GM18868 (cell line): ENCODE data around the gene LCN15.
"Not testable (repeated sequence)": the region's sequence is repeated elsewhere in the genome, so short reads cannot be mapped to it uniquely, and the experiment has no call there.

ENCODE experiments used
- ATAC-seq: cut with Tn5 transposase; IDR thresholded peaks from one replicate; pipeline ENCODE4 v1.9.1; 2021; ENCODE audit warnings: mild to moderate bottlenecking, moderate library complexity; ENCODE audit not compliant: unreplicated experiment

Gene LCN15

GRCh38 chr9:136794281-136794999, 30.1 kb upstream of the LCN15 start:
- no peak for ATAC-seq

- no peak for ATAC-seq
Measured at GRCh38 chr9:136793086-136793946, 29.0 kb upstream of the LCN15 start.

GRCh38 chr9:136792321-136793085, 28.2 kb upstream of the LCN15 start:
- ATAC-seq: no peak

- no peak for ATAC-seq
Measured at GRCh38 chr9:136791516-136792276, 27.4 kb upstream of the LCN15 start.

GRCh38 chr9:136790640-136791515, 26.6 kb upstream of the LCN15 start, which contains the start of gene TMEM141:
Gene TMEM141 (plus strand): TSS chr9:136791344. CDS start chr9:136791371, 27 bp downstream.
- ATAC-seq: peak; percentile 85

GRCh38 chr9:136789523-136789937, 25.2 kb upstream of the LCN15 start:
- no peak for ATAC-seq

GRCh38 chr9:136788644-136789522, 24.6 kb upstream of the LCN15 start:
- ATAC-seq: not testable (repeated sequence)

GRCh38 chr9:136787690-136788400, 23.5 kb upstream of the LCN15 start:
- no peak for ATAC-seq

GRCh38 chr9:136786983-136787382, 22.7 kb upstream of the LCN15 start:
- not testable (repeated sequence) for ATAC-seq

- ATAC-seq: no peak
Measured at GRCh38 chr9:136786451-136786850, 22.1 kb upstream of the LCN15 start.

GRCh38 chr9:136785565-136786355, 21.4 kb upstream of the LCN15 start:
- ATAC-seq: not testable (repeated sequence)

GRCh38 chr9:136784997-136785361, 20.7 kb upstream of the LCN15 start:
- ATAC-seq: no peak

GRCh38 chr9:136784249-136784996, 20.1 kb upstream of the LCN15 start:
- no peak for ATAC-seq

- ATAC-seq: no peak
Measured at GRCh38 chr9:136782452-136782851, 18.1 kb upstream of the LCN15 start.

- ATAC-seq: no peak
Measured at GRCh38 chr9:136779808-136780207, 15.5 kb upstream of the LCN15 start.

- ATAC-seq: no peak
Measured at GRCh38 chr9:136777359-136777758, 13.0 kb upstream of the LCN15 start.
